Coronary artery (tissue), 2 donors: ENCODE measurements around the gene CIBAR2.

ENCODE experiments used
- DNase-seq: peaks from one replicate; pipeline ENCODE4 v3.0.0-alpha.2; 2017; ENCODE audit warnings: low spot score
- H3K27ac ChIP-seq, 2 donors: fragments of 200-600 bp; sonication (generic); one replicate each; pipeline ENCODE4 v1.5.1; 2016 to 2019
- H3K4me3 ChIP-seq: fragments of 200-600 bp; sonication (generic); 2 replicates; pipeline ENCODE4 v1.5.1; 2016; ENCODE audit warnings: mild to moderate bottlenecking, moderate library complexity
- CTCF ChIP-seq: fragments of 200-600 bp; sonication (generic); IDR thresholded peaks from one replicate; pipeline ENCODE4 v1.5.1; 2019; ENCODE audit warnings: antibody characterized with exemption

Gene CIBAR2

DNA sequence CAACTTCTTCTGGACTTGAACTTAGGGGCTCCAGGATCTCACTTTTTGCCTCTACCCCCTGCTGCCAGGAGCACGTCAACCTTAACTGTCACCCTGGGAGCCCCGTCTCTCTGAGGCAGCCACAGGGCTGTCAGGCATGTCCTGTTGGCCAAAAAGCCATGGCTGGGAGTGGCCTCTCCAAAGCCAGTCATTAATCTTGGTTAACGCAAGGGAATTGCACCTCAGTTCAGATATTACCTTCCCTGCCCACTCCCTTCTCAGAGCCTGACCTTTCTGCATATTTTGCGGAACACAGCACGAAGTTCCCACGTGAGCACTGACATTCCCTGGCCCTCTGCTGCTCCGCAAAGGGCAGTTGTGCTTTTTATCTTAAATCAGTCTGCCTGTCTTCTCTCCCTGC lies 44.2 kb upstream of the CIBAR2 start:
- TF ChIP-seq CTCF = no peak
- no peak for DNase-seq
- H3K4me3 ChIP-seq = no peak overlapping the region
- H3K27ac ChIP-seq = no peak overlapping the region

DNA sequence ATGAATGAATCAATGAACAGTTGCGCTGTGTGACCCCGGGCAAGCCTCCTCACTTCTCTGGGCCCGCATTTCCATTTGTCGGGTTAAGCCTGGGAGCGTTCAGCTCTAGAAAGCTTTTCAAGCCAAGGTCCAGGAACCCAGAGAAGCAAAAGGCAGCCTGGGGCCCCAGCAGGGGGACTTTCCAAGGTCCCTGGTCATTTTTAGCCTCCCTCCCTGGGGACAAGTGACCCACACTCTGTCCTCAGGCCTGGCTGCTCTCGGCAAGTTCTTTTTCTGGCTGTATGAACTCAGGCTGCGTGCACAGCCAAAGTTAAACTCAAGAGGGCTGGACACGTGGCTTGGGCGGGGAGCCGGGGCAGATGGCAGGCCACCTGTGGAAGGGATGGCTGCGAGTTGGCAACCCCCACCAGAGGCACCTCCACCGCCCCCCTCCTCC lies 41.4 kb upstream of the CIBAR2 start:
- no peak for DNase-seq
- Histone ChIP-seq H3K4me3 (no peak overlapping the region), H3K27ac (peak overlapping the region; percentile 14 to 38)
- TF ChIP-seq CTCF = no peak

- Histone ChIP-seq H3K27ac (peak overlapping the region; percentile 38 to 81), H3K4me3 (no peak overlapping the region)
- TF ChIP-seq CTCF = no peak
- DNase-seq = no peak
Measured at GRCh38 chr16:85153046-85153445, 40.8 kb upstream of the CIBAR2 start.

DNA sequence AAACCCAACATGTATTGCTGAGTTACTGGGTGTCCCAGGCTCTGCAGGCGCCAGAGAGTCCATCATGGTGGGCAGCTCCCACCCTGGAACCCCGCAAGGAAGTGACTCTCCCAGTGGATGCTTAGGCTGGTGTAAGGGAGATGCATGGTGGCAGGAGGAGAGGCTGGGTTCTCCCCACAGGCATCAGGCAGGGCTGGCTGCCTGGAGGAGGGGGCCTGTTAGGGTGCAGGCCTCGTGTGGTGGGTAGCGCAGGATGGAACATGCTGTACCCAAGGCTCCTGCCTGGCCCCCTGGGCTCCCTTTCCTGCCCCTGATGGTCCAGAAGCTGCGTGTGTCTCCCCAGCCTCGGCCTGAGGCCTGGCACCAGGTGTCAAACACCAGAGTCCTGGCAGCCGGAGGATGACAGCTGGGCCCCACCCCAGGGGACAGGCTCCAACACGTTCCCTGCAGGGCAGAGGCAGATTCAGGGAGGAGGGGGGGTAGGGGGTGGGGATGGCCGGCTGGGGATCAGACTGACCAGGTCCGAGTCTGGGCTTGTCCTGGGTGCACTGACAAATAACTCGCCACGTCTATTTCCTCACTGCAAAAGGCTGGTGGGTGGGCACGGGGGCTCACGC lies 40.2 kb upstream of the CIBAR2 start:
- no peak for DNase-seq
- H3K27ac ChIP-seq = peak overlapping the region; percentile 81 to 86
- H3K4me3 ChIP-seq = no peak overlapping the region
- TF ChIP-seq CTCF = no peak

DNA sequence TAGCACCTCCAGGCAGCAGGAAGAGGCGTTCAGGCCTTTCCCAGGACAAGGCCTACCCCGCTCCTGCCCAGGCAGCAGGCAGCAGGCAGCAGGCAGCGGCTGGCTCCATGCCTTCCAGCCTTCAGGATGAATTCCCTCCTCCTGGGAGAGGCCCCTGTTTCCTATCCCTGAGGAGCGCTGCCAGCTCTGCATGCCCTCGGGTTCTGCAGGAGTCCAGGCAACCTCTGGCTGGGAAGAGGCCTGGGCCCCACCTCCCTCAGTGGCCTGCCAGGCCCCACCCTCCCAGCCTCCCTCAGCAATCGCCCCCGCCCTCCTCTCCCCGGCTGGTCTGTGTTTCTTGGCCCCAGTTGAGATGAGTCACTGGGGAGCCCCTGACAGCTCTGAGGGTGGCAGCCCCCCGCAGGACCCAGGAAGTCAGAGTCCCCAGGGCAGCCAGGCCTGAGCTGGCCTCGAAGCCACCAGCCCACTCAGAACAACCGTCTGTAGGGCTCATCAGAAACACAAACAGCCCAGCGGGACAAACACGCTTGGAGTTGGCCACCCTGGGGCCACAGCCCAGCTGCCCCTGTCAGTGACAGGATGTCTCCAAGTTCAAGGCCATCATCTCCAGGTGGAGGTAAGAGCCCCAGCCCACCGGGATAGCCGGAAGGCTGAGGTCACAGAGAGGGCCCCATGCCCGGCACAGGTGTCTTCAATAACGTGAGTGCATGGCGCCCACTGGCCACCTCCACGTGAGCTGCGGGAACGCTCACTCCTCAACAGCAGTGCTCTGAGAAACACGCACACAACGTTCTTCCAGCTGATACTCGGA lies 39.5 kb upstream of the CIBAR2 start:
- Histone ChIP-seq H3K4me3 (no peak overlapping the region), H3K27ac (peak overlapping the region; percentile 81 to 86)
- peak; percentile 90 for DNase-seq
- TF ChIP-seq CTCF = no peak

- H3K4me3 ChIP-seq = no peak overlapping the region
- DNase-seq = no peak
- TF ChIP-seq CTCF = no peak
- peak overlapping the region; percentile 81 to 86 for H3K27ac ChIP-seq
Measured at GRCh38 chr16:85151079-85151602, 38.9 kb upstream of the CIBAR2 start.
